GM18505 (cell line): ENCODE results near the gene FAM234A.

Experiments used
- ATAC-seq: cut with Tn5 transposase; IDR thresholded peaks from one replicate; pipeline ENCODE4 v1.9.1; 2021; ENCODE audit not compliant: unreplicated experiment
- POLR2A ChIP-seq: IDR thresholded peaks from 4 replicates; pipeline ENCODE4 v1.6.1; 2011; ENCODE audit warnings: borderline replicate concordance; ENCODE audit not compliant: insufficient read depth, insufficient read length; ENCODE audit errors: extremely low read depth

Gene FAM234A

DNA sequence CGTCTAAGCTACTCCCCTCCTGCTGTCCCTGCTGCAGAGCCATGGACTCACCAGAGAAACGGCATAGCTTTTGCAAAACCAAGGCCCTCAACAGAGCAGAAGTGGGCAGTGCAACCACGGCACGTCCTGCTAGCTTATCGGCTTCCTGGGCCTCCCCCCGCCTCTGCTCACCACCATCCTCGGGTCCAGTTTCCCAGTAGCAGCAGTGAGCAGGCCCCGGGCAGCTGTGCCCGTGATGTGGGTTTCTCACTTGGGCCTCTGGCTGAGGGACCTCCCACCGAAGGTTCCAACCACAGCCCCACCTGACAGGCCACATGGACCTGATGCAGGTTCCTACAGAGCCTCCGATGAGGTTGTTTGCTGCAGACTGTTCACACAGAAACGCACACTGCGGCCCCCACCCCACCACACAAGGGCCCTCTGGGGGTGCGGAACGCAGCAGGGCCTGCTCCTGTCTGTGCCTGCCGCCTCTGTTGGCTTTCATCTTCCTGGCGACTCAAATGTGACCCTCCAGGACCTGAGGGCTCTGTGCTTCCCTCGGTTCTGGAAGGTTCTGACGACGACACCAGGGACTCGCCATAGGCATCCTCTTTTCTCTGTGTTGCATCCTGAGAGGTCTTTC is 73.2 kb downstream of the FAM234A start:
- ATAC-seq, result no peak
- no peak for TF ChIP-seq POLR2A

GRCh38 chr16:309476-309875 is 74.9 kb downstream of the FAM234A start:
- no peak for TF ChIP-seq POLR2A
- no peak for ATAC-seq

- TF ChIP-seq POLR2A, result no peak
- no peak for ATAC-seq
Observed at GRCh38 chr16:311725-312124, 77.1 kb downstream of the FAM234A start.

- TF ChIP-seq POLR2A, result no peak
Observed at GRCh38 chr16:314351-314750, 79.7 kb downstream of the FAM234A start.

GRCh38 chr16:314795-315299 is 80.2 kb downstream of the FAM234A start:
- ATAC-seq, result no peak
- no peak for TF ChIP-seq POLR2A

More at GRCh38 chr16:314351-314750, 79.7 kb downstream of the FAM234A start:
- ATAC-seq, result no peak
